A549 (cell line): ENCODE data around the gene CYP19A1.

Experiments
- CBX2 ChIP-seq: fragments of 200-600 bp; sonication (generic); IDR thresholded peaks from 2 replicates; pipeline ENCODE4 v1.6.1; 2016; ENCODE audit warnings: low read depth, mild to moderate bottlenecking, borderline replicate concordance
- CTCF ChIP-seq: fragments of >200 bp; sonication (Bioruptor Twin); formaldehyde crosslinking; IDR thresholded peaks from 3 replicates; pipeline ENCODE4 v1.5.1; 2016
- EHF ChIP-seq: fragments of 250-450 bp; sonication (Bioruptor Pico); IDR thresholded peaks from 2 replicates; pipeline ENCODE4 v1.5.0; 2020; ENCODE audit warnings: mild to moderate bottlenecking
- EHMT2 ChIP-seq: fragments of 200-600 bp; sonication (generic); IDR thresholded peaks from 2 replicates; pipeline ENCODE4 v1.6.1; 2016; ENCODE audit warnings: antibody characterized with exemption, low read depth, mild to moderate bottlenecking, moderate library complexity
- EP300 ChIP-seq, 2 experiments: fragments of >200 bp; sonication (Bioruptor Twin); formaldehyde crosslinking; IDR thresholded peaks; 2 replicates in 1 of 2; 3 replicates in 1 of 2; pipeline ENCODE4 v1.6.1; 2016 to 2017
- JUN ChIP-seq, 2 experiments: fragments of >200 bp; sonication (Bioruptor Twin); formaldehyde crosslinking; IDR thresholded peaks; 2 replicates in 1 of 2; 3 replicates in 1 of 2; pipeline ENCODE4 v1.6.1; 2016 to 2017
- MAFK ChIP-seq: fragments of 450-650 bp; IDR thresholded peaks from 2 replicates; pipeline ENCODE4 v1.6.1; 2014; ENCODE audit not compliant: partially characterized antibody
- PHF8 ChIP-seq: fragments of 200-600 bp; sonication (generic); IDR thresholded peaks from 2 replicates; pipeline ENCODE4 v1.6.1; 2016; ENCODE audit warnings: low read depth, mild to moderate bottlenecking, antibody characterized with exemption, moderate library complexity, borderline replicate concordance
- POLR2A ChIP-seq: IDR thresholded peaks from 2 replicates; pipeline ENCODE4 v1.6.1; 2012; ENCODE audit warnings: mild to moderate bottlenecking, low read length
- RFX5 ChIP-seq: fragments of 450-650 bp; IDR thresholded peaks from 2 replicates; pipeline ENCODE4 v1.7.1; 2014; ENCODE audit warnings: antibody characterized with exemption, mild to moderate bottlenecking, moderate library complexity
- RNF2 ChIP-seq: fragments of 200-600 bp; sonication (generic); IDR thresholded peaks from 2 replicates; pipeline ENCODE4 v1.6.1; 2016; ENCODE audit warnings: low read depth, mild to moderate bottlenecking, antibody characterized with exemption, moderate library complexity, borderline replicate concordance
- ZFP36 ChIP-seq: fragments of 450-650 bp; IDR thresholded peaks from 2 replicates; pipeline ENCODE4 v1.6.1; 2014; ENCODE audit warnings: borderline replicate concordance; ENCODE audit not compliant: partially characterized antibody

- no peak for TF ChIP-seq JUN (IDR thresholded peaks at IDR 0.05)
- TF ChIP-seq CTCF = no peak
- TF ChIP-seq MAFK = no peak
- TF ChIP-seq RFX5 = no peak
- TF ChIP-seq EHF (CRISPR knock-in tag) = no peak
- no peak for TF ChIP-seq CBX2
- no peak for TF ChIP-seq POLR2A
- TF ChIP-seq EP300 (IDR thresholded peaks at IDR 0.05) = no peak
- no peak for TF ChIP-seq RNF2
- no peak for TF ChIP-seq EHMT2
- TF ChIP-seq PHF8 = no peak
- no peak for TF ChIP-seq ZFP36
Measured at GRCh38 chr15:51307811-51308210, 30.6 kb downstream of the CYP19A1 start.
